Kasumi-1 (cell line): Measurements from ENCODE around the gene PRKN.
"Not testable (repeated sequence)": the region's sequence is repeated elsewhere in the genome, so short reads cannot be mapped to it uniquely, and the experiment has no call there.

ENCODE experiments used
- DNase-seq, 2 experiments: peaks; one replicate each; lab custom pipeline; 2025; lab: John Stamatoyannopoulos, UW

Gene PRKN

DNA sequence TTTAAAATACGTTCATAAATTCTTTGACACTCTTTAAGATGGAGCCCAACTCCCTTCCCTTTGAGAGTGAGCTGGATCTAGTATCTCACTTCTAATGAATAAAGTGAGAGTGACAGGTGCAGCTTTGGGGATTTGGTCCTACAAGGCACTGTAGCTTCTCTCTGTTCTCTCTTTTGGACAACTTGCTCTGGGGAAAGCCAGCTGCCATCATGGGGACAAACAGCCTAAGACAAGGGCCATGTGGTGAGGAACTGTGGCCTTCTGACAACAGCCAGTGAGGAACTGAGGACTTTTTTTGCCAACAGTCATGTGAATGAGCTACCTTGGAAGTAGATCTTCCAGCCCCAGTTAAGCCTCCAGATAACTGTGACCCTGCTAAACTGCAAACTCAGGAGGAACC is 1180.9 kb downstream of the PRKN start:
- no peak for DNase-seq

DNA sequence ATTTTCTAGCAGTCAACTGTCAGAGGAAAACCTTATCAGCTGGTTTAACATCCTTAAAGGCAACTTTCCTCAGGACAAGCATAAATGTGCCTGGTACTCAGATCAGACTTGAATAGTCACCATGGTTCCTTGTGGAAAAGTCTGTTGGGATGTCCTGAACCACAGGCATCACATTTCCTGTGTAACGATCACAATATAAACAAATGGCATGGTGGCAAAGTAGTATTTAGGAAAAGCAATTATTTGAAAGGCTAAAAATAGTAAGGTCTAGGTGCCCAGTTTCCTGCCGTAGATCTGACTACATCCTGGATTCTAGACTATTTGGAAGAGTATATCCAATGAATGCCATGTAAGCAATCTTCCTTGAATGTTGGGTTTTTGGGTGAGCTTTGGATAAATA is 1181.8 kb downstream of the PRKN start:
- DNase-seq, result no peak

DNA sequence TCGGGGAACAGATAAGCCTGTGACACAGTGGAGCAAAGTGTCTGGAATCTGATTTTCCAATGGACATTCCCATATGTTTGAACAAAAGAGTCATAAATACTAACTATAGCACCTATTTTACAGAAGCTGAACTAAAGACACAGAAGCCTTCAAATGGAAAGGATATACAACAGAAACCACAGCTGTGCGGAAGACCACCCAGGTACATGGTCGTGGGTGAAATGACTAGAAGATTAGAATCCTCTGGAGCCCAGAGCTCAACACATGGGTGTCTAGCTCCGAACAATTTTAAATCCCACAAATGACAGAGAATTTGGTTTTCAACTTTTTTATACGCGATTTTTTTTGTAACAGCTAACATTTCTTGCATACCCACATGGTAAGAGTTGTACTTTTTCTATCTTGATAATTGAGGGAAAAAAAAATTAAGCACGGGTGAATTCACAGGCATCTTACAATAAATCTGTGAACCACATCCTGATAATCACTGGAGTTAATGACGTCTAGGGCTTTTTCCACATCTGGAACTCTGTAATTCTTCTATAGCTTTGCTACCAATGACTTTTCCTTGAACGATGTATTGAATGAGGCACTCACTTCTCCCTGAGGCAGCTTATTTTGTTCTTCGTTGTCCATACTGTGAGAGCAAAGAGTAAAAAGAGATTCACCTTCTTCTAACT is 1182.6 kb downstream of the PRKN start:
- DNase-seq, result no peak

DNA sequence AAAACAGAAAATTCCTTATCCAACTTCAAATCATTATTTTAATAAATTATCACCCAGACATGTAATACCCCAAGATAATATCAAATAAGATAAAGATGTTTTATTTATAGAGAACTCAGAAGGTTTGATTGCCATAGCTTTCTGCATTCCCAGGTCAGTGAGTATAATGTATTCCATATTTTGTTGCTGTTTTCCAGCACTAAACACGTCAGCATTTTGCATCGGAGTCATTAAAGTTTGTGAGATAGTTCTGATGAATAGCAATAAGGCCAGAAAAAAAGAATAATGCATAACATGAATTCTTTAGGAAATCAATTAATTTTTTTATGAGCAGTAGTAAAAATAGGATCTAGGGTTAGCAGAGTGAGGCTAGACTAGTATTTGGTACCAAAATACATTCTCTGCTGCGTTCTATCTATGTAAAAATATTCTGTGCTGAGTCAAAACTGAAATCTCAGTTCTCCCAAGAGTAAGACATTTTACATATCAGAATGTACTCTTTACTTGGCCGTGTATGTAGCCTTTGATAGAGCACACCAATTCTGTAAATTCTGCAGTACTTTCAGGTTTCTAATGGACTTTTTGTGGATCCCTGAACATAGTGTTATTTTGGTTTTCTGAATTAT is 1183.8 kb downstream of the PRKN start:
- DNase-seq, result no peak

DNA sequence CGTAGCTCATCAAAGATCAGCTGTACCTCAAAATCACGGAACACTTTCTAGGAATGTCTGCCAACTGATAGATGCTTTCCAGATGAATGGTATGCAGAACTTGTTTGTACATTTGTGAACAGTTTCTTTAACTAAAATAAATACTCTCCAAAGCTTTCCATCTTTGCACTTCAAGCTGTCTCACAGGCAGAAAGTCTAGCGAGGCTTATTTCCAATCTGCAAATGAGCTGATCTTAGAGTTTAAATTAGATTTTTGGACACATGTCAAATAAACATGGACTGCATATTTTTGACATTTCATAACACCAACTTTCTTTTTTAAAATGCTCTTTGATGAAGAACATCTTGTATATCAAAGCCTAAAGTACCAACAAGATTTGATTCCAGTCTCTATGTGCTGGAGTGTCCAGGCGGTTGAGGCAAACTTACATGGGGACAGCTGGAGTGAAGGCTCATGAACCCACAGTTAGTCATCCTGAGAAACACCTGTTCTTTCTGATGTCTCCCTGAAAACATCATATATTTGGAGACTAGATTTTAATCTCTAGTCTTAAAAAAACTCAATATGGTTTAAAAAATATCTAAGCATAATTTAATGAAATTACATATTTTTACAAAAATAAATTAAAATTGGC is 1185.1 kb downstream of the PRKN start:
- no peak for DNase-seq

DNA sequence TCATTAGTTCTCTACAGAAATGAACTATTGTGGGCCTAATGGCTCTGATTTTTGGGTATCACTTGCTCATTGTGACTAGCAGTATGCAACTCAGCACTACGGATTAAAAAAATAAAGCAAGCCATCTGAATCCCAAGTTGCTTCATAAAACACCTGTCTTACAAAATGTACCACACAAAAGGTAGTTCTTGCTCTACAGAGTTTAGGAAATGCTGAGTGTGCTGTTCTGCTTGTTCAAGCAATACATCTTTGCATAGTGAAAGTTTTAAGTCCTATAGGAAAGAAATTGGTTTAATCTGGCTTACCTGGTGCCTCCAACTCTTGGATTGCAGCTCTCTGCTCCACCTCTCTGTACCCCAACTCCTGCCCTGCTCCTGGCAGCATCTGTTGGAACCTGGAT is 1187.0 kb downstream of the PRKN start:
- DNase-seq, result no peak

DNA sequence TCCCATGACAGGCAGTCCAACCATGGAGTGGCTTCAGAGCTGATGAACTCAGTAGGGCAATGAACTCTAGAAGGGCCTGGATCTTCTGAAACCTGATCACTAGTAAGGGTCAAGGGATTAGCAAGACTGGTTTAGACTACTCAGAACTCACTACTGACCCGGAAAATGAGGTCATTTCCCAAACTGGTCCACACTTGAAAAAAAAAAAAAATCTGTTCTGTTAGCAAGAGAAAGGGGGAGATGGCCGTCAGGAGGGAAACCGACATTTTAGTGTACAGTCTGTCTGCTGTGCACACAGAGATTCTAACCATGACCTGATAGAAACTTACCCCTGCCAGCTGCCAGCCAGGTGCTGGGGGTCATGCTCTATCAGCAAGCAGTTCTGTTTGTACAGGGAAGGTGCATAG is 1191.3 kb downstream of the PRKN start:
- DNase-seq, result no peak

DNA sequence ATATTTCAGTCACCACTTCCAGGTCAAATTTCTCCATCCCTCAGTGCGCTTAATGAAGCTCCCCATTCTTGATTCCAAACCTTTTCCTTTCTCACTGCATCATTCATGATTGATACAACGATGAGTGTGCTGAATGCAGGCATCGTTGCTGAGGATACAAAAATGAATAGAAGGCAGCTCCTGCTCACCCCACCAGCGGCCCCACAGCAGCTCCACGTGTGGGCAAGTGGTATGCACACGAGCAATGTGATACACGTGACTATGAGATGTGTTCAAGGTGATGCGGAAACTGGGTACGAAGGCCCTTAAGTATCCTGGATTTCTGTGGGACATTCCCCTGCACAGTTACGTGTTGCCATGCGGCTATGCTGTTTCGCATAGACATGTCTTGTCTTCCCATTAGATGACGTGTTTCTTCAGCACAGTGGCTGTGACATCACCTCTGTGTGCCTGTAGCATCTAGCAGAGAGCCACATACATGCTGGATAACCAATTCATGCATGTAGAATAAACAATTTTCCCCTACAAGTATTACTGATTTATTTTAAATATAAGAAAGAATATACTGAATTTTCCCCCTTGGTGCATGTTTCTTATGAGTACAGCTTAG is 1193.2 kb downstream of the PRKN start:
- DNase-seq, result no peak

DNA sequence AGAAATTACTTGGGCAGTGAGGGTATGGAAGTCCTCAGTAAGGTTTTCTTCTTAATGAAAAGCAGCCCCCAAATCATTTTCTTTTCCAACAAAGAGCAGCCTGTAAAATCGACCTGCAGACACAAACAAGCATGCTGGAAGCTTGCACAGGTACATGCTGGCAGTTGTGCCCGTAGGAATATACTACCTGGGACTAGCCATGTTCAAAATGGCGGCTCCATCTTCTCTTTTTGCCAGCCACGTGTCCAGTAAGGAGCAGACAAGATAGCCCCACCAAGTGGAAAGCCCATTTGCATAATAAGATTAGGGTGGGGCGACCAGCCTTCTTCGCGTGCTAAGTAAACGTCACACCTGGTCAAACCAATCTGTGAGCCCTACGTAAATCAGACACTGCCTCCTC is 1194.3 kb downstream of the PRKN start:
- no peak for DNase-seq

DNA sequence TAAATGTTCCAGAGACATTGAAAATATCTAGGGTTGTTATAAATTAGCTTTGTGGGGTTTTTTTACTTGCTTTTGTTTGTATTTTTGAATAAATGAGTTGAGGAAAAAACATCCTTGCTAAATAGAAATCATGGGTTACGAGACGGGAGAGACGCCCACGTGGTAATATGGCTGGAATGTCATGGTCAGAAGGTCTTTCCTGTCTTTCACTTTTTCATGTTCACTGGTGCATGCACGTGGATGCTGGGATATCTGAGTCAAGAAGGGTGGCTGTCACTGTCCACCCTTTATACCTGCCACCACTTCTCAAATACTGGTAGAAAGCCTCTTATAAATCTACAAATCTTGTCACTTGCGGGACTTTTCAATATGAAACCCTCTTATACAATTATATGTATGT is 1195.0 kb downstream of the PRKN start:
- no peak for DNase-seq

DNA sequence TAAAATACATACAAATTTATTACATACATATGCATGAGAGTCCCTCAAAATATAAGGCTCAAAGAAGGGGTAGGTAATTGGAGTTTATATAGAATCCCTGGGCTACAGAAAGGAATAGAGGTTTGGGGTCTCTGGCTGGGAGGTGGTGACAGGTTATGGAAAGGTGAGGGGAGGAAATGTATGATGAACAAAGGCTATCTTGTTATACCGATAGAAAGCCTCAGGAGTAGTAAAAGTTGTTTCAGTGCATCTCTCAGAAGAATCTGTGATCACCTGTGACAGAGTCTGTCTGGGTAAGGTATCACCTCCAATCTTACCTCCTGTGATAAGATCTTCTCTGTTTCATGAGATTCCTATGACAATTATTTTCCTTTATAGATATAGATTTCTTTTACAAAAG is 1200.8 kb downstream of the PRKN start:
- DNase-seq, result no peak

DNA sequence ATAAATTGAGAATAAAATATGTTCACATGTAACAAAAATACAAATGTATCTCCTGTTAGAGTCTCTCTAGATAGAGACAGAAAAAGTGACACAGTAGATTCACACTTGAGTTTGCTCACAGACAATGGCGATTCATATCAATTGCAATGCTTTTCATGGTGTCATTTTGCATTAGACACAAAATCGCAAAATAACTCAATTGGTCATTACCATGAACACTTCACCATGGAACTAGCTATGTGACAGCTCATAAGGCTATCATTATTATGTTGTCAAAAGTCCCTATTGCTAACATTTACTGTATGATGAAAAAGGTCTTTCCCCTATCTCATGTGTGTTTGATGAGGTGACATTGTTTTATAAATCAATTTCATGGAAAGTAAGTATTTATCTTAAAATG is 1204.2 kb downstream of the PRKN start:
- DNase-seq, result no peak

DNA sequence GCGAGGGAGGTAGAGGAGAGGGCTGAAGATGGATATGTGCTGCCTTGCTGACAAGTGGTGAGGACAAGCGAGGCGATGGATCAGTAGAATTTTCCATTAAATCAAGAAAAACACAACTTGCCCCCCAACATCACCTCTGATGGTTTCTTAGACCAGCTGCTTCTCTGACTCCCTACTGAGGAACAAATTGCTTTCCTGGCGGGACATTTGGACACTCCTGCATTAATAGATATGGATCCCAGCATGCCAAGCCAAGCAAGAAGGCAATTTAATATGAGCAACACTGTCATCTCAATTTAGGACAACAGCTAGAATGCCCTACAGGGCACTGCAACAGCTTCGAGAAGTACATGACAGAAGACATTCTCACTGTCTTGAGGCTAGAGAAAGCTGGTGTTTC is 1205.3 kb downstream of the PRKN start:
- DNase-seq, result no peak

DNA sequence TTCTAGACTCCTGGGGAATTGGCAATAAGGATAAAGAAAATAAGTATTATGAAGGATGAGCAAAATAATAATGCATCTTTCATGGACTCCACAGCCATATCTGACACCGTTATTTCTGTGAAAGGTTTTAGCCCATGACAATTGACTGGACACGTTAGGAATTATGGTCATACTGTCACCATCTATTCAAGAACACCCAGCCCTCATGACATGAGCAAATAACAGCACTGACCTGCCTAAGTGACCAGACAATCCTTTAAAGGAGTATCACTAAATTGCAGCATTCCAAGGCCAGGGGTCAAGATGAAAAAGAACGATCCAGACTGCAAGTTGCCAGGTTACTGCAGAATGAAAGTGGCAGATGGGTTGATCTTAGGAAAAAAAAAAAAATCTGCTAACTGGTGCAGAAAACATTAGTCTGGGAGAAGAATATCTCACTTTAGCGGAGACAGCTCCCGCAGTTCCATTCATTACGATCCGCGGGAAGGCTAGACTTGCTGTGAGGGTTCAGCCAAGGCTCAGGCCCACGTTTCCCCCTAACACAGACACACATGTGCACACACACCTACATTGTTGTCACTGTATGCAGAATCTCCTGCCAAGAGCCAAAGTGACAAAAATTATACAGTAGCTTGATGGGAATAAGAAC is 1216.0 kb downstream of the PRKN start:
- no peak for DNase-seq

DNA sequence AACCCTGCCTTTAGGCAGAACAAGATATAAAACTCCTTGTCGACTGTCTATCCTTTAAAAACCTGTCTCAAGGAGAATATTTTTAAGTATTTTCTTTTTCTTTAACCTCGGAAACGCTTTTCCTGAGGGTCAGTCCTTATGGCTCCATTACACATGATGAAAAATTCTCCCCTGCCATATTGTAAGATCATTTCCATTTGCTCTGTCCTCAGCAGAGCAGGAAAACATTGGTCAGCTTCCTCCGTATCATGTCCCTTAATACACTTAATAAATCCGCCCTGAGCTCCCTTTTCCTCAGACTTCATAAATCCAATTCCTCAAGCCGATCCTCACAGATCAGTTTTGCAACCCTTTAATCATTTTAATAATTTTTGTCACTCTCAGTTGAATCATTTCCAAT is 1219.2 kb downstream of the PRKN start:
- DNase-seq, result no peak

DNA sequence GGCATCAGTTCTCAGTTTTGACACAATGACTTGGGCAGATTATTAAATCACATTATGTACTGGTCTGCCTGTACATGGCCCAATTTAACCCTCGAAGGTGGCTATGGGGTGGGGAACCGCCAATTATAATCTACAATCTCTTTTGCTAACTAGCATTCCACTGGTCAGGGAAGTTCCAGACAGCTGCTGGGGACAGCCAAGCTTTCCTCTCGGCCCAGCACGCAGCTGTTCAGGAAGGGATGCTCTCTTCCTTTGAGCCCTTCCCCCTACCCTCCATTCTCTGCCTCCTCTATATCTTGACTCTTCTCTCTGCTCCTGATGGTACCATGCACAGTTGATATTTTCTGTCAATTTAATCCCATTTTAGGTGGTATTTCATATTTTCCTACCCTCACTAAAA is 1220.2 kb downstream of the PRKN start:
- no peak for DNase-seq

DNA sequence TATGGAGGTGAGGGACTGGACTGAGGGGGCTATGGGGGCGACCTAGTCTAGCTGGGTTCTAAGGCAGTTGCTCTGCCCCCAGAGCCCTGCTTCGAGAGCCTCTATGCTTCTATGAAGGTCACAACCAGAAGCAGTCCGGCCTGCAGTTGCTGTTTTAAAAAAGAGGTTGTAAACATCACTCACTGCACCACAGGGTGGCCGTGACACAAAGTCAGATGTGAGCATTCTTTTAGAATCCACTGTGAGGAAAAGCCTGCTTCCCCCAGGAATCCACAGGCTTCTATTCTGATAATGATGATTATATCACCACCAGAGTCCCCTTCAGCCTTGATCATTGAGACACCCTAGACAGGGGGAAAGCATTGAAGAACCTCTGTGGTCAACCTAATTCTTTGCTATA is 1224.0 kb downstream of the PRKN start:
- DNase-seq, result no peak

DNA sequence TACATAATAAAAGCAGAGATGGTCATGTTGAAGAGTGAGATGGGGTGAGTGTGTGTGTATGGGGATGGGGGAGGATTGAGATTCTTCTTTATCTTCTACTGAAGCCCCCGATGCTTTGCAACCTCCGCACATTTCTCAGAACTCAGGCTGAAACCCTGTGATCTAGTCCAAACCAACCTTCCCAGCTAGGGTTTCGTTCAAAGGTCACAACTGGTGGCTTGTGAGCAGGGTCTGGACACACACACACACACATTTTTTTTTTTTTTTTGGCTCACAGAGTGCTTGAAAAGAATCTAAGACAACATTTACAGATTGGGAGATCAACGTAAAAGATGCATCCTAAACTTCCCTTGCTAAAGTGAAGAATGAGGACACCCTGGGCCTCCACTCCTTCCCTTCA is 1228.7 kb downstream of the PRKN start:
- no peak for DNase-seq

DNA sequence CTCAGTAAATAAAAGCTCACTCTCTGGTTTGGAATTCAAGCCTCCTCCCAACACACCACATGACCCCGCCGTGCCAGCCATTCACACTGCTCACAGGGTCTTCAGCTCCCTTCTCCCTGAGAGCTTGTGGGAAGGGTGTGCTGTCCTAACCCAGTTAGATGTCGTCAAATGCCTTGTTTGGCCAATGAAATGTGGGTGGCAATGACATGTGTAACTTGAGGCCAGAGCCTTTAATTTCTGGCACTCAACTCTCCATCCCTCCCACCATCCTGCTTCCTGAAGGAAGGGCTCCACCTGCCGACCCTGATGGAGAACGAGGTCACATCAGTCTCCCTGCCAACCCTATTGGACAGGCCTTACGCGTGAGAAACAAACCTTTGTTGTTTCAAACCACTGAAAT is 1229.2 kb downstream of the PRKN start:
- DNase-seq, result no peak

DNA sequence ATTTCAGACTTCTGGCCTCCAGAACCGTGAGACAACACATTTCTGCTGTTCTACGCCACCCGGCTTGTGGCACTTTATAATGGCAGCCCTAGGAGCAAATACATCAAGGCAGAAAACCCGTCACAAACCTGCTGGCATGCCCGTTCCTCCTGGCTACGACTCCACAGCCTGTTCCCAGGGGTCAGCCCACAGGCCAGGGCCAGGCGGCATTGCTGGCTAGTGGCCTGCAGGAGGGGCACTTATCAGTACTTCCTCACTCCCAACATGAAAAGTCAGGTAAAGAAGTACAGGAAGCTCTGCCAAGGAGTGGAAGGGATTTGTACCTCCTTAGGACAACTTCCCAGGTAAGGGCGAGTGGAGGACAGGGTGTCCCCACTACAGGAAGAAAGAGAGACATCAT is 1230.6 kb downstream of the PRKN start:
- DNase-seq, result no peak

DNA sequence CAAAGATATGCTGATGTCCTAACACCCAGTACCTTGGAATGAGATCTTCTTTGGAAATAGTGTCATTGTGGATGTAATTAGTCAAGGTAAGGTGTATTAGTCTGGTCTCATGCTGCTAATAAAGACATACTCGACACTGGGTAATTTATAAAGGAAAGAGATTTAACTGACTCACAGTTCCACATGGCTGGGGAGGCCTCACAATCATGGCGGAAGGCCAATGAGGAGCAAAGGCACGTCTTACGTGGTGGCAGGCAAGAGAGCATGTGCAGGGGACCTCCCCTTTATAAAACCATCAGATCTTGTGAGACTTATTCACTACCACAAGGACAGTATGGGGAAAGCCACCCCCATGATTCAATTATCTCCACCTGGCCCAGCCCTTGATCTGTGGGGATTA is 1231.3 kb downstream of the PRKN start:
- not testable (repeated sequence) for DNase-seq

DNA sequence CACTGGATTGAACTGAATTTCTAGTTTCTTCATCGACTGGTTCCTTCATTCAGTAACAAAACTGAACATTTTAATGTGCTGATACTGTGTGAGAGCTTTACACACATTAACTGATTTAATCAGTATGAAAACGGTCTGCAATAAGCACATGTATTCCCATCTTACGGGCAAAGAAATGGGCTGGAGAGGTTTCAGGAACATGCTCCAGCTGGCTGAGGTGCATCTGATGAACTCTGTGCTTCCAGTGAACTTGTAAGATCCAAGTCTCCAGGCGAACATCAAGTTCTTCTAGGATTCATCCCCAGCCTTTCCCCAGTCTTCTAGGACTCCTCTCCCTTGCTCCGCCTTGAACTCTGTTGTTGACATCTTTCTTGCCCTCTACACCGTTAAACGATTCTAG is 1233.0 kb downstream of the PRKN start:
- DNase-seq, result no peak

DNA sequence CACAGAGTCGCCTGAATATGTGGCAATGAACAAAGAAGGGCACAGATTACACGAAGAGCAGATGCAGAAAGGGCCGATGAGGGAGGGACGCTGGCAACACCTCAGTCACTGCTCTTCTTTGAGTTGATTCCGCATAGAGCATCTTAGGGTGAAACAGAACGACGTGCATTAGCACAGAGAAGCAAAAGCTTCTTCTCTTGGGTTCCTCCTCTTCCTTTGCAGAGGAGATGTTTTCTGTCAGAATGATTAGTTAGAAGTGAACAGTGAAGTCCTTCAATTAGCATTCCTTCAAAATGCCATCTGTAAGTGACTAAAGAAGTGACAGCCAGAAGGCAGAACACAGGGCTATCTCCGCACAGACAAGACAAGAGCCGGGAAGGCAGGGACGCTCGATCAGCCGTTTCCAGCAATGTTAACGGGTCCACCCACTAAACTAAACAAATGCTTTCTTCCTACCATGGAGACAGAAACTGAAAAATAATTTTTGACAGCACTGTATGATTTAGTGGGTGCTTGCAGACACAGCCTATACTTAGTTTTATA is 1233.9 kb downstream of the PRKN start:
- no peak for DNase-seq
